K562 (cell line): ENCODE data around the gene SRL. TPM values are rescaled to one million over a fixed set of nuclear protein-coding genes. Genes with fewer than 3 reads are reported as not detected.

Experiments used
- ARID3A ChIP-seq: IDR thresholded peaks from 2 replicates; pipeline ENCODE4 v1.6.1; 2012; ENCODE audit warnings: low read depth, low read length, improper control_type of control experiment, borderline replicate concordance
- CHD4 ChIP-seq: fragments of 200-600 bp; sonication (generic); IDR thresholded peaks from 3 replicates; pipeline ENCODE4 v1.6.1; 2012; ENCODE audit warnings: low read depth, mild to moderate bottlenecking, mixed read lengths, low read length, inconsistent platforms; ENCODE audit not compliant: insufficient read depth, insufficient replicate concordance, poor library complexity, severe bottlenecking
- DEAF1 ChIP-seq: fragments of 450-650 bp; formaldehyde crosslinking; IDR thresholded peaks from 2 replicates; pipeline ENCODE4 v1.4.0; 2020; ENCODE audit warnings: mild to moderate bottlenecking, moderate library complexity
- ERF ChIP-seq: fragments of 450-650 bp; formaldehyde crosslinking; IDR thresholded peaks from 2 replicates; pipeline ENCODE4 v1.4.0; 2020; ENCODE audit warnings: mild to moderate bottlenecking, mixed read lengths
- ETS1 ChIP-seq: conservative IDR thresholded peaks from 2 replicates; pipeline ENCODE4 v1.6.1; 2011; ENCODE audit warnings: low read depth, mild to moderate bottlenecking, low read length; ENCODE audit not compliant: control insufficient read depth
- ETV5 ChIP-seq: sonication (generic); formaldehyde crosslinking; IDR thresholded peaks from 2 replicates; pipeline ENCODE4 v1.4.0; 2020; ENCODE audit warnings: low read depth, mild to moderate bottlenecking, missing genetic modification reagents
- HDAC1 ChIP-seq, 2 experiments: fragments of 450-650 bp; IDR thresholded peaks; 2 replicates each; pipeline ENCODE4 v1.6.1; 2016 to 2017; ENCODE audit warnings: inconsistent platforms in 1 of 2, mild to moderate bottlenecking in 1 of 2, moderate library complexity in 1 of 2
- HLTF ChIP-seq: fragments of 450-650 bp; IDR thresholded peaks from 2 replicates; pipeline ENCODE4 v1.6.1; 2016
- MBD2 ChIP-seq: sonication (generic); IDR thresholded peaks from 2 replicates; pipeline ENCODE4 v1.6.1; 2016; ENCODE audit warnings: low read depth, borderline replicate concordance
- PCBP1 ChIP-seq: fragments of 200-400 bp; formaldehyde crosslinking; IDR thresholded peaks from 2 replicates; pipeline ENCODE4 v1.6.1; 2018; ENCODE audit warnings: mild to moderate bottlenecking, low read depth, low read length; ENCODE audit not compliant: poor library complexity, severe bottlenecking
- POLR3G ChIP-seq: IDR thresholded peaks from 2 replicates; pipeline ENCODE4 v1.6.1; 2011; ENCODE audit not compliant: insufficient read length, insufficient replicate concordance; ENCODE audit errors: extremely low read depth
- RBBP5 ChIP-seq: fragments of 200-600 bp; sonication (generic); IDR thresholded peaks from 2 replicates; pipeline ENCODE4 v1.6.1; 2012; ENCODE audit warnings: borderline replicate concordance, mild to moderate bottlenecking, low read length, control low read depth, inconsistent platforms; ENCODE audit not compliant: insufficient read depth, poor library complexity, severe bottlenecking
- SLC30A9 ChIP-seq: fragments of 250-450 bp; sonication (Bioruptor Pico); IDR thresholded peaks from 2 replicates; pipeline ENCODE4 v1.8.0; 2022; ENCODE audit warnings: mild to moderate bottlenecking, moderate library complexity
- SMARCC2 ChIP-seq: fragments of 450-650 bp; IDR thresholded peaks from 2 replicates; pipeline ENCODE4 v1.6.1; 2017; ENCODE audit warnings: antibody characterized with exemption, moderate library complexity, mild to moderate bottlenecking, low read depth
- TGIF2 ChIP-seq: sonication (generic); formaldehyde crosslinking; IDR thresholded peaks from 2 replicates; pipeline ENCODE4 v1.8.1; 2022; ENCODE audit warnings: mild to moderate bottlenecking, missing genetic modification reagents, moderate library complexity
- ZC3H8 ChIP-seq: fragments of 450-650 bp; IDR thresholded peaks from 2 replicates; pipeline ENCODE4 v1.6.1; 2017
- ZNF609 ChIP-seq: sonication (generic); formaldehyde crosslinking; IDR thresholded peaks from 2 replicates; pipeline ENCODE4 v1.8.1; 2023; ENCODE audit warnings: missing genetic modification reagents, mild to moderate bottlenecking, borderline replicate concordance
- polyA plus RNA-seq, 8 experiments: library from polyadenylated mRNA; depleted of rRNA in 4 of 8; stranded (reverse) in 5 of 8; unstranded in 3 of 8; fragments of >200 nt; fragmentation: Nextera tagmentation in 2 of 8; fragmentation: Illumina TruSeq in 1 of 8; extraction: Ambion mirVana in 2 of 8; extraction: Trizol in 1 of 8; gene quantifications; 2 replicates each; pipeline versions ENCODE4 v1.2.1 to v1.2.3, GENCODE V29; 2011 to 2014; ENCODE audit warnings: inconsistent platforms in 1 of 8, missing spikeins in 1 of 8
- total RNA-seq, 7 experiments: library from RNA; depleted of rRNA in 6 of 7; stranded (reverse); fragments of >200 nt in 6 of 7; fragmentation: Illumina TruSeq in 2 of 7; extraction: Trizol in 2 of 7; gene quantifications; 2 replicates each; pipeline versions ENCODE4 v1.2.1 to v1.2.3, GENCODE V29; 2011 to 2021; ENCODE audit warnings: low replicate concordance in 1 of 7

SRL gene
- total and polyA plus RNA-seq, 9 of the 15 experiments (the other 6 are each of a cell fraction or from before 2014, with no cell fraction given) = 0.01 TPM; not detected in 8

GRCh38 chr16:4253394-4254150 is 11.7 kb upstream of the SRL start (continued):
- TF ChIP-seq ETV5 (CRISPR knock-in tag) (0 out of 2 replicates have a peak, but pooled peaks have one; percentile 44), POLR3G (no peak), ERF (no peak), ETS1 (0 out of 2 replicates have a peak, but pooled peaks have one; percentile 56), ARID3A (no peak), RBBP5 (peak; percentile 76), PCBP1 (peak; percentile 3), TGIF2 (CRISPR knock-in tag) (no peak), HLTF (peak; percentile 85; the same call in 1 of the 2 replicates), SMARCC2 (no peak), HDAC1 (IDR thresholded peaks at IDR 0.05) (peak in 1 of 2 experiments; percentile 37; a peak in 1 of 4 replicates), ZC3H8 (no peak), CHD4 (no peak), MBD2 (0 out of 2 replicates have a peak, but pooled peaks have one; percentile 46), ZNF609 (peak; percentile 13; the same call in 1 of the 2 replicates), SLC30A9 (CRISPR knock-in tag) (no peak), DEAF1 (CRISPR knock-in tag) (no peak)
